HL-60/S4 treated with retinoic acid at 250 ng/mL for 4 days and 3 days (cell line): ENCODE measurements around the gene MPI.

Source experiments
- in situ Hi-C: fragments of 300-500 bp; cut with MboI; formaldehyde crosslinking; loops from 2 replicates; pipeline ENCODE4 v1.7.0; 2022; ENCODE audit warnings: low sequenced_read_pairs

Gene MPI

GRCh38 chr15:74889883-74890664, at the start of gene MPI:
MPI (plus strand) TSS chr15:74890042; CDS start chr15:74890074, 32 bp downstream.
- in situ Hi-C loops: no loop called here

GRCh38 chr15:74840851-74841775, 48.7 kb upstream of the MPI start:
- in situ Hi-C loops: no loop called here

GRCh38 chr15:74841891-74842373, 47.9 kb upstream of the MPI start:
- in situ Hi-C loops: no loop called here

- in situ Hi-C loops: no loop called here
These were observed 47.0 kb upstream of the MPI start, which contains the start of gene ULK3 for GRCh38 chr15:74842581-74843444. ULK3 (minus strand) TSS chr15:74843156; CDS start chr15:74843105, 51 bp downstream.

GRCh38 chr15:74843445-74843828, 46.4 kb upstream of the MPI start:
- in situ Hi-C loops: no loop called here

GRCh38 chr15:74843891-74844299, 45.9 kb upstream of the MPI start:
- in situ Hi-C loops: no loop called here

GRCh38 chr15:74844319-74845207, 45.3 kb upstream of the MPI start:
- in situ Hi-C loops: no loop called here

- in situ Hi-C loops: no loop called here
These were observed 44.7 kb upstream of the MPI start for GRCh38 chr15:74845208-74845568.

- in situ Hi-C loops: no loop called here
These were observed 44.3 kb upstream of the MPI start for GRCh38 chr15:74845581-74845980.

GRCh38 chr15:74847432-74847831, 42.4 kb upstream of the MPI start:
- in situ Hi-C loops: no loop called here

GRCh38 chr15:74850393-74850792, 39.4 kb upstream of the MPI start:
- in situ Hi-C loops: no loop called here

- in situ Hi-C loops: no loop called here
These were observed 37.9 kb upstream of the MPI start for GRCh38 chr15:74851960-74852359.

GRCh38 chr15:74854453-74855022, 35.3 kb upstream of the MPI start:
- in situ Hi-C loops: no loop called here

GRCh38 chr15:74855857-74856256, 34.0 kb upstream of the MPI start:
- in situ Hi-C loops: no loop called here

GRCh38 chr15:74856537-74856936, 33.3 kb upstream of the MPI start:
- in situ Hi-C loops: no loop called here

- in situ Hi-C loops: no loop called here
These were observed 32.7 kb upstream of the MPI start for GRCh38 chr15:74857082-74857655.

GRCh38 chr15:74857671-74858368, 32.0 kb upstream of the MPI start:
- in situ Hi-C loops: no loop called here

GRCh38 chr15:74858369-74858740, 31.5 kb upstream of the MPI start:
- in situ Hi-C loops: no loop called here
